ENCODE results near the gene MRPL44.

The MRPL44 gene

GRCh38 chr2:224009605-224010315, 52.5 kb downstream of the MRPL44 start:
- no peak for DNase-seq (ENCODE audit: low spot score)

- DNase-seq (ENCODE audit: low spot score), result no peak
These were observed 54.6 kb downstream of the MRPL44 start for GRCh38 chr2:224011837-224012236.

- no peak for DNase-seq (ENCODE audit: low spot score)
These were observed 57.1 kb downstream of the MRPL44 start for GRCh38 chr2:224014336-224014735.

- no peak for DNase-seq (ENCODE audit: low spot score)
These were observed 59.7 kb downstream of the MRPL44 start for GRCh38 chr2:224016963-224017362.

Data from cerebellar cortex (tissue), 1 donor.